ENCODE results near the gene ATP8A2.

GRCh38 chr13:25588336-25589060 lies 216.7 kb downstream of the ATP8A2 start:
- TF ChIP-seq POLR2A (IDR thresholded peaks at IDR 0.05) (no peak), CTCF (IDR thresholded peaks at IDR 0.05) (no peak), POLR2AphosphoS5 (IDR thresholded peaks at IDR 0.05) (no peak)
